GM21737 (cell line): ENCODE data around the gene POLR2J2.
A peak's percentile ranks its signal among the peaks of the same experiment; 100 is the strongest.
"Not testable (repeated sequence)": the region's sequence is repeated elsewhere in the genome, so short reads cannot be mapped to it uniquely, and the experiment has no call there.

Experiments used
- ATAC-seq: cut with Tn5 transposase; IDR thresholded peaks from one replicate; pipeline ENCODE4 v1.9.1; 2021; ENCODE audit warnings: mild to moderate bottlenecking, moderate library complexity; ENCODE audit not compliant: unreplicated experiment

POLR2J2 gene

GRCh38 chr7:102673447-102674067 lies 2.1 kb upstream of the POLR2J2 start:
- ATAC-seq: not testable (repeated sequence)

GRCh38 chr7:102671956-102672307 lies 469 bp upstream of the POLR2J2 start:
- peak; percentile 33 for ATAC-seq

- ATAC-seq: not testable (repeated sequence)
Measured at GRCh38 chr7:102667523-102667922, 3.9 kb downstream of the POLR2J2 start.

- not testable (repeated sequence) for ATAC-seq
Measured at GRCh38 chr7:102666850-102667249, 4.6 kb downstream of the POLR2J2 start.

GRCh38 chr7:102664765-102665164 lies 6.7 kb downstream of the POLR2J2 start:
- ATAC-seq: not testable (repeated sequence)

GRCh38 chr7:102649924-102650323 lies 21.5 kb downstream of the POLR2J2 start, which contains the start of gene SPDYE2B:
Gene SPDYE2B (plus strand): TSS chr7:102650319. CDS start chr7:102652349, 2,030 bp downstream.
- ATAC-seq: not testable (repeated sequence)

- not testable (repeated sequence) for ATAC-seq
Measured at GRCh38 chr7:102647813-102648212, 23.6 kb downstream of the POLR2J2 start.

- ATAC-seq: not testable (repeated sequence)
Measured at GRCh38 chr7:102643404-102643803, 28.1 kb downstream of the POLR2J2 start.

GRCh38 chr7:102642691-102643090 lies 28.8 kb downstream of the POLR2J2 start, which contains the start of gene UPK3BL1:
Gene UPK3BL1 (minus strand): TSS chr7:102642791. CDS start chr7:102642741, 50 bp downstream.
- ATAC-seq: not testable (repeated sequence)

GRCh38 chr7:102638848-102639247 lies 32.6 kb downstream of the POLR2J2 start:
- not testable (repeated sequence) for ATAC-seq

GRCh38 chr7:102636956-102637355 lies 34.5 kb downstream of the POLR2J2 start:
- ATAC-seq: not testable (repeated sequence)

- not testable (repeated sequence) for ATAC-seq
Measured at GRCh38 chr7:102635354-102635753, 36.1 kb downstream of the POLR2J2 start.

- ATAC-seq: not testable (repeated sequence)
Measured at GRCh38 chr7:102634299-102634698, 37.2 kb downstream of the POLR2J2 start.

GRCh38 chr7:102630622-102631021 lies 40.8 kb downstream of the POLR2J2 start:
- ATAC-seq: not testable (repeated sequence)

GRCh38 chr7:102627271-102627904 lies 44.1 kb downstream of the POLR2J2 start:
- ATAC-seq: not testable (repeated sequence)

- not testable (repeated sequence) for ATAC-seq
Measured at GRCh38 chr7:102618122-102618521, 53.3 kb downstream of the POLR2J2 start.

GRCh38 chr7:102616507-102617125 lies 54.8 kb downstream of the POLR2J2 start, which contains the start of gene RASA4:
Gene RASA4 (minus strand): TSS chr7:102616756. CDS start chr7:102616689, 67 bp downstream.
- peak; percentile 72 for ATAC-seq
